Right lobe of liver (tissue), 6 donors: Measurements from ENCODE around the gene CCSER1. TPM values are rescaled to one million over a fixed set of nuclear protein-coding genes. Genes with fewer than 3 reads are reported as not detected.
"Not testable (repeated sequence)": the region's sequence is repeated elsewhere in the genome, so short reads cannot be mapped to it uniquely, and the experiment has no call there.

Experiments
- ATAC-seq, 4 donors: fragments of 200-7000 bp; cut with Tn5 transposase; one replicate each; pipeline ENCODE4 v1.9.1; 2020; ENCODE audit warnings: mild to moderate bottlenecking in 4 of 4, moderate library complexity in 4 of 4
- DNase-seq, 3 donors: peaks; one replicate each; pipeline ENCODE4 v3.0.0-alpha.2; 2020
- H3K27ac ChIP-seq, 3 donors: fragments of 200-600 bp; one replicate each; pipeline ENCODE4 v1.8.0; 2022
- H3K27me3 ChIP-seq, 2 donors: fragments of 200-600 bp; one replicate each; pipeline ENCODE4 v1.8.0; 2022
- H3K36me3 ChIP-seq, 4 donors: fragments of 200-600 bp; sonication (generic) in 1 of 4; one replicate each; pipeline versions ENCODE4 v1.5.1 to v1.8.0; 2017 to 2022; ENCODE audit warnings: control low read depth in 1 of 4
- H3K4me1 ChIP-seq, 4 donors: fragments of 200-600 bp; sonication (generic) in 1 of 4; one replicate each; pipeline versions ENCODE4 v1.5.1 to v1.8.0; 2017 to 2022; ENCODE audit warnings: control low read depth in 1 of 4
- H3K4me3 ChIP-seq, 3 donors: fragments of 200-600 bp; one replicate each; pipeline ENCODE4 v1.8.0; 2022
- H3K9me3 ChIP-seq, 4 donors: fragments of 200-600 bp; sonication (generic) in 1 of 4; one replicate each; pipeline versions ENCODE4 v1.5.1 to v1.8.0; 2017 to 2022; ENCODE audit warnings: control low read depth in 1 of 4
- POLR2A ChIP-seq: fragments of 450-650 bp; IDR thresholded peaks from one replicate; pipeline ENCODE4 v1.6.1; 2017; ENCODE audit warnings: antibody characterized with exemption, mild to moderate bottlenecking
- WGBS: methylation state at CpG from one replicate; pipeline ENCODE4 v1.1.6; 2018; ENCODE audit warnings: low coverage, low lambda C conversion rate; ENCODE audit not compliant: insufficient coverage; ENCODE audit errors: missing lambda C conversion rate; 5-methylcytosine and 5-hydroxymethylcytosine counted together
- intact Hi-C, 2 donors: fragments of 100-400 bp; cut with DNase I; formaldehyde crosslinking; loops; one replicate each; pipeline versions ENCODE4 v1.11.2 to v1.14.1; 2022
- total RNA-seq, 6 experiments: library from RNA; depleted of rRNA in 2 of 6; stranded (reverse); fragments of >200 nt in 2 of 6; fragmentation: NEBNext Ultra II Directional in 3 of 6; extraction: Animal tissue kit (Norgen Biotek cat#: 25700) in 3 of 6; gene quantifications; one replicate each; pipeline versions ENCODE4 v1.1.0 to v1.2.4, GENCODE V29; 2016 to 2023
- TF ChIP-seq, protein P1 (sequence below), 4 donors: fragments of 200-600 bp in 3 of 4; fragments of 450-650 bp in 1 of 4; IDR thresholded peaks; one replicate each; pipeline versions ENCODE4 v1.5.1 to v1.8.0; 2016 to 2022; ENCODE audit warnings: antibody characterized with exemption in 4 of 4, mild to moderate bottlenecking in 2 of 4
- donor health status: DM: no; HTN: yes; CAD: no.
- donor health status: DM: no; HTN: no; CAD: no.
- donor health status: DM: no; HTN: no; CAD: no.
- donor health status: DM: no; HTN: yes; CAD: no.
- donor health status: DM: no; HTN: yes; CAD: no.

CCSER1 gene
- total RNA-seq, 6 experiments from 2014 or later = 0.15 to 1.00 (median 0.65) TPM

DNA sequence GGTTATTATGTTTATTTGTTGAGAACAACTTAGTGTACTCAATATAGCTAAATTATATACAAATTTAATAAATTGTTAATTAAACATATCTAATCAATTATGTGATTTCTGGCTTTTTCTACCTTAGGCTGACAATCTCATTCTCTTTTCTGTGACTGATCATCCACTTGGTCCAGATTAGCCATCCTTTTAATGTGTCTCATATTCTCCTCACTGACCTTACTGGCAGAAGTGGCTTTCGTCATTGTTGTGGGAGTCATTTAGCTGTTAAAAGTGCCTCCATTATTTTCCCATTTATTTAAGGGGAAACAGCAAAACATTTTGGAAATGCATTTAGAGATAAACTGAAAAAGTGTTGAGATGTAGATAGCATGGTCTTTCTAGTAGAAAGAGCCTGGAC lies 172.2 kb downstream of the CCSER1 start:
- H3K4me1 ChIP-seq = no peaks in the 10 kb centered on the region
- no peaks in the 10 kb centered on the region for H3K27me3 ChIP-seq
- DNase-seq (no peak), ATAC-seq (no peak)
- no peaks in the 10 kb centered on the region for H3K36me3 ChIP-seq
- no peak overlapping the region for H3K27ac ChIP-seq
- 42% methylated on average over 1 of the region's 1 CpG for WGBS
- no peak overlapping the region for H3K4me3 ChIP-seq
- TF ChIP-seq POLR2A = no peak
- TF ChIP-seq, protein P1, sequence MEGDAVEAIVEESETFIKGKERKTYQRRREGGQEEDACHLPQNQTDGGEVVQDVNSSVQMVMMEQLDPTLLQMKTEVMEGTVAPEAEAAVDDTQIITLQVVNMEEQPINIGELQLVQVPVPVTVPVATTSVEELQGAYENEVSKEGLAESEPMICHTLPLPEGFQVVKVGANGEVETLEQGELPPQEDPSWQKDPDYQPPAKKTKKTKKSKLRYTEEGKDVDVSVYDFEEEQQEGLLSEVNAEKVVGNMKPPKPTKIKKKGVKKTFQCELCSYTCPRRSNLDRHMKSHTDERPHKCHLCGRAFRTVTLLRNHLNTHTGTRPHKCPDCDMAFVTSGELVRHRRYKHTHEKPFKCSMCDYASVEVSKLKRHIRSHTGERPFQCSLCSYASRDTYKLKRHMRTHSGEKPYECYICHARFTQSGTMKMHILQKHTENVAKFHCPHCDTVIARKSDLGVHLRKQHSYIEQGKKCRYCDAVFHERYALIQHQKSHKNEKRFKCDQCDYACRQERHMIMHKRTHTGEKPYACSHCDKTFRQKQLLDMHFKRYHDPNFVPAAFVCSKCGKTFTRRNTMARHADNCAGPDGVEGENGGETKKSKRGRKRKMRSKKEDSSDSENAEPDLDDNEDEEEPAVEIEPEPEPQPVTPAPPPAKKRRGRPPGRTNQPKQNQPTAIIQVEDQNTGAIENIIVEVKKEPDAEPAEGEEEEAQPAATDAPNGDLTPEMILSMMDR (IDR thresholded peaks at IDR 0.05) = no peak
- no peaks in the 10 kb centered on the region for H3K9me3 ChIP-seq
- intact Hi-C loops = no loop called here

DNA sequence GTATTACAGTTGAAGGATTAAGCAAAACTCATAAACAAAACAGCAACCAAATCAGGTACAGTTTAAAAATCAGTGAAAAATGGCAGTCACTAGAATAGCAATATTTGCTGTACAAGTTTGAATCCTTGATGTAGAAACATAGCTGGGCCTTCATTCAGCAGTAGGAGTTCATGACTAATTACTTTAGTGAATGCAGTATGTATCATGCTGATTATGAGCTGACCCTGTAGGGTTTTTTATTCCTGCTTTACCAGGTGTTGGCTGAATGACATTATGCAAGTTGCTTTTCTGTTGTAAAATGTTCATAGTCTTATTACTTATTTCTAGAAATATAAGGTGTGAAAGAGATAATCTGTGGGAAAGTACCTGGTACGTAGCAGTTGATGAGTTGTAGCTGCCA lies 179.6 kb downstream of the CCSER1 start:
- H3K36me3 ChIP-seq = no peaks in the 10 kb centered on the region
- 90% methylated on average over 1 of the region's 1 CpG for WGBS
- intact Hi-C loops = no loop called here

DNA sequence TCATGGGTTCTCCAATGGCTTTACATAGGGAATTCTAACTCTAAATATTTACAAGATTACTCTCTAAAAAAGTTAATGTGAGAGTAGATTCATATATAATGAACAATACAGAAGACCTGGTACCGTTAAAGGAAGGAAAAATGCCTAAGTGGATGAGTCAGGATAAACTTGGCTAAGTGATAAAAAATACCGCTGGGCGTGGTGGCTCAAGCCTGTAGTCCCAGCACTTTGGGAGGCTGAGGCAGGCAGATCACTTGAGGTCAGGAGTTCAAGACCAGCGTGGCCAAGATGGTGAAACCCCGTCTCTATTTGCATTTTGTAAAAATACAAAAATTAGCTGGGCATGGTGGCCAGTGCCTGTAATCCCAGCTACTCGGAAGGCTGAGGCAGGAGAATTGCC lies 189.9 kb downstream of the CCSER1 start:
- H3K4me3 ChIP-seq, H3K27me3 ChIP-seq, H3K36me3 ChIP-seq, H3K27ac ChIP-seq, DNase-seq, intact Hi-C loops, ATAC-seq, H3K4me1 ChIP-seq, H3K9me3 ChIP-seq: not testable (repeated sequence)
- WGBS = 62% methylated on average over 6 of the region's 6 CpGs

More for the DNA sequence above, 179.6 kb downstream of the CCSER1 start:
- no peaks in the 10 kb centered on the region for H3K9me3 ChIP-seq
- no peak overlapping the region for H3K4me3 ChIP-seq
- no peaks in the 10 kb centered on the region for H3K4me1 ChIP-seq
- no peak for TF ChIP-seq POLR2A
- TF ChIP-seq, protein P1 (IDR thresholded peaks at IDR 0.05) = no peak
- no peak overlapping the region for H3K27ac ChIP-seq
- no peak for ATAC-seq
- DNase-seq = no peak
- no peaks in the 10 kb centered on the region for H3K27me3 ChIP-seq

DNA sequence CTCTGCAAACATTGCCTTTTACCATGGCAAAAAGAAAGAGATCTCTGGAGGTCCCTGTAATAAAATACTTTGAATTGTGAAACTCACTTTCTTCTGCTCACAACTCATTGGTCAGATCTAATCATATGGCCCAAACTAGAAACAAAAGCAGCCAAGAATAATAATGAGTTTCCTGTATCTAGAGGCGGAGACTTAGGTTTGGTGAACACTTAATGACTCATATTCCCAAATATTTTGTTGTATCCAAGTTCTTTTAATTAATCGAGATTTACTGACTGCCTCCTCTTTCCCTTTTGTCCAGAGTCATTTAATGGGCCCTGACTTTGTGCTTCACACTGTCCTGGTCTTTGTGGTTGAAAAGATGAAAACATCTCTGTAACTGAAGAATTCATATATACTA lies 190.6 kb downstream of the CCSER1 start:
- 44% methylated on average over 2 of the region's 2 CpGs for WGBS
- Histone ChIP-seq H3K4me1 (no peaks in the 10 kb centered on the region), H3K4me3 (no peak overlapping the region), H3K36me3 (no peaks in the 10 kb centered on the region), H3K27ac (no peak overlapping the region), H3K9me3 (peaks cover 0 to 3% (median 0%) of the 10 kb centered on the region in 4 donors), H3K27me3 (no peaks in the 10 kb centered on the region)
- ATAC-seq = no peak
- DNase-seq = no peak
- intact Hi-C loops = no loop called here
- TF ChIP-seq POLR2A = no peak
- TF ChIP-seq, protein P1 (IDR thresholded peaks at IDR 0.05) = no peak

DNA sequence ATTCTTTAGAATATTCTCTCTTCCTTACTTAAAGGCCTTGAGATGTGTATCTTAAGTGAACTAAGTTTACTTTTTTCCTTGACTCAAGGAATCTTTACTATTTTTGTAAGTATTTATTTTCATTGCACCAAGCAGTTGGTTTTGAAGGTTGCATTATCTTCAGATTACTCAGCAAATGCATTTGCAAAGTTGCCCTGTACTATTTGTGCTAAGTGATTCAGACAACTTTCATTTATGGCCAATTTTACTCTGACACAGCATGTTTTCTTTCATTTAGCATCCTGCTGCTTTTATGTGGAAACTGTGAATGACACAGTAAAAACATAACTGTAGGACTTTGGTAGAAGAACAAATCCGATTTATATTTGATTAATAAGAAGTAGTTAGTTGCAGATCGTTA lies 191.0 kb downstream of the CCSER1 start:
- H3K27ac ChIP-seq = no peak overlapping the region
- intact Hi-C loops = no loop called here
- H3K4me1 ChIP-seq = no peaks in the 10 kb centered on the region
- H3K9me3 ChIP-seq = peaks cover 0 to 3% (median 0%) of the 10 kb centered on the region in 4 donors
- H3K4me3 ChIP-seq = no peak overlapping the region
- 36% methylated on average over 2 of the region's 2 CpGs for WGBS
- H3K36me3 ChIP-seq = no peaks in the 10 kb centered on the region
- ATAC-seq = no peak
- no peak for TF ChIP-seq POLR2A
- TF ChIP-seq, protein P1 (IDR thresholded peaks at IDR 0.05) = no peak
- no peaks in the 10 kb centered on the region for H3K27me3 ChIP-seq
- DNase-seq = no peak
